ENCODE data around the gene DSTN.

- TF ChIP-seq CTCF (IDR thresholded peaks at IDR 0.05) (no peak), EP300 (IDR thresholded peaks at IDR 0.05) (no peak)
Measured at GRCh38 chr20:17645010-17645409, 75.1 kb downstream of the DSTN start.
